ENCODE data around the gene PLXND1.

The PLXND1 gene

GRCh38 chr3:129564981-129565644, 41.4 kb downstream of the PLXND1 start:
- DNase-seq (ENCODE audit: low read depth in 2 of 2, low spot score in 1 of 2), result no peak

DNA sequence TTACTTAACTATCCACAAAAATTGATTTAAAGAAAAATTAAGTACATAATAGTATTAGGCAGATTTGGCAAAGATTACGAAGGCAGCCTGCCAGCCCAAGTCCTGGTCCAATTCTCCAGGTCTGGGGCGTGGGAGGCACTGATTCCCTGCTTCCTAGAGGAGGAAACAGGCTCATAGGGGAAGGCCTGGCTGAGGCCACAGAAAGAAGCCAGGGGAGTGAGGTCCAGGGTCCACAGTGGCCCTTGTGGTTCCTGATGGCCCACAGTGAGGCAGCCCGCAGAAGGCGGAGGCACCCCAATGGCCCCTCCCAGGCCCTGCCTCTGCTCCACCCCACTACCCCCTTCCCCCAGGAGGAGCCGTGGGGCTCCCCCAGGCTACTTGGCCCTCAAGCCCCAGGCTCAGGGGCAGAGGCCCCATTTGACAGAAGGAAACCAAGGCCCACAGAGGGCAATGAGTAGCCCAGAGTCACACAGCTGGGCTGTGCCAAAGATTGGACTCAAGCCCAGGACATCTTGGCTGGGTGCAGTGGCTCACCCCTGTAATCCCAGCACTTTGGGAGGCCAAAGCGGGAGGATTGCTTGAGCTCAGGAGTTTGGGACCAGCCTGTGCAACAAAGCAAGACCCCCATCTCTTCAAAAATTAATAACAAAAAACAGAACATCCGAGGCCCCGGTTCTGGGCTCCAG, 42.5 kb downstream of the PLXND1 start:
- no peak for DNase-seq (ENCODE audit: low read depth in 2 of 2, low spot score in 1 of 2)

- no peak for DNase-seq (ENCODE audit: low read depth in 2 of 2, low spot score in 1 of 2)
These were observed 43.1 kb downstream of the PLXND1 start for GRCh38 chr3:129563332-129563731.

DNA sequence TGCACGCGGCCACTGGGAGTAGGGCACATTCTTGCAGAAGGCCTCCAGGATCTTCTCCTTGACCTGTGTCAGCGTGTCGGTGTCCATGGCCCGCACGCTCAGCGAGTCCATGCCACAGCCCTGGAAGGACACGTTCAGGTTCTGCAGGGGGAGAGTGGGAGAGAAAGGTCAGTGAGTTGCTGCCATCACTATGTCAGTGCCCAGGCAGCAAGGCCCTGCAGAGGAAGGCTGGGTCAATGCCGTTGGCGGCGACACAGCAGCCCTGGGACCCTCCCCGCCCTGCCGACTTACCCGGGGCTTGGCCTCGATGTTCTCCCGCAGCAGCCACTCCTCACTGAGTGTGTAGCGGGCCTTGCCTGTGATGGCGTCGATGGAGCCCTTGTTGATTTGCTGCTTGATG, 43.7 kb downstream of the PLXND1 start:
- DNase-seq (ENCODE audit: low read depth in 2 of 2, low spot score in 1 of 2), result no peak

- no peak for DNase-seq (ENCODE audit: low read depth in 2 of 2, low spot score in 1 of 2)
These were observed 44.7 kb downstream of the PLXND1 start for GRCh38 chr3:129561619-129562248.

GRCh38 chr3:129560911-129561594, 45.4 kb downstream of the PLXND1 start:
- no peak for DNase-seq (ENCODE audit: low read depth in 2 of 2, low spot score in 1 of 2)

- no peak for DNase-seq (ENCODE audit: low read depth in 2 of 2, low spot score in 1 of 2)
These were observed 46.1 kb downstream of the PLXND1 start for GRCh38 chr3:129560269-129560787.

- DNase-seq (ENCODE audit: low read depth in 2 of 2, low spot score in 1 of 2), result no peak
These were observed 46.9 kb downstream of the PLXND1 start for GRCh38 chr3:129559565-129560079.

DNA sequence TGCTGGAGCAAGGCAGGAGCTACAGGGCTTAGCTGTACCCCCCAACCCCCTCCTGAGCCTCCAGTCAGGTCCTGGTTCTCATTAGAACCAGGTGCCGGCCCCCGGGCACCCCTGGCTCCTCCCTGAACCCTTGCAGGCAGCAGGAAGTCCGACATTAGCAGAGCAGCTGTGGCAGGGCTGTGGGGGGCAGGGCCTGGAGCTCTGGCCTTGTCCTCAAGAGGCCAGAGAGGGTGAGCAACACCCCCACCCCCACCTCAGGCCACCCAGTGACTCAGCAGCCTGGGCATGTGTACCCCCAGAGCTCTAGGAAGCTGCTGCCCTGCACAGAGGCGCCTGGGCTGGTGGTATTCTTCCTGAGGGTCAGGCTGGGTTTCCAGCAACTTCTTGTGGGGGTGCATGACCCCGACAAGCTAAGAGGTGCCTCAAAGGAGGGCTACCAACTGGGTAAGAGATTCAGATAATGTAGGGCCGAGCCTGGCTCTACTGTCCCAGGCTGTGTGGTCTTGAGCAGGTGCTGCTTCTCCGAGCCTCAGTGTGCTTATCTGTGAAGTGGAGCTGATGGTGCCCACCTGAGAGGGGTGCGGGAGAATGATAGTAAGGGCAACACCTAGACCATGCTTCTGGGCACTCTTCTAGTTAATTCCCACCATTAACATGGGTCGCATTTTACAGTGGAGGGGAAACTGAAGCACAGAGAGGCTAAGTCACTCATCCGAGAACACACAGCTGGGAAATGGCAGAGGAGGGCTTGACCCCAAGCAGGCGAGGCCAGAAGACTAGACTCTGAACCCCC, 47.5 kb downstream of the PLXND1 start:
- DNase-seq (ENCODE audit: low read depth in 2 of 2, low spot score in 1 of 2), result no peak

GRCh38 chr3:129558081-129558771, 48.2 kb downstream of the PLXND1 start:
- no peak for DNase-seq (ENCODE audit: low read depth in 2 of 2, low spot score in 1 of 2)

- no peak for DNase-seq (ENCODE audit: low read depth in 2 of 2, low spot score in 1 of 2)
These were observed 49.0 kb downstream of the PLXND1 start for GRCh38 chr3:129557548-129557894.

DNA sequence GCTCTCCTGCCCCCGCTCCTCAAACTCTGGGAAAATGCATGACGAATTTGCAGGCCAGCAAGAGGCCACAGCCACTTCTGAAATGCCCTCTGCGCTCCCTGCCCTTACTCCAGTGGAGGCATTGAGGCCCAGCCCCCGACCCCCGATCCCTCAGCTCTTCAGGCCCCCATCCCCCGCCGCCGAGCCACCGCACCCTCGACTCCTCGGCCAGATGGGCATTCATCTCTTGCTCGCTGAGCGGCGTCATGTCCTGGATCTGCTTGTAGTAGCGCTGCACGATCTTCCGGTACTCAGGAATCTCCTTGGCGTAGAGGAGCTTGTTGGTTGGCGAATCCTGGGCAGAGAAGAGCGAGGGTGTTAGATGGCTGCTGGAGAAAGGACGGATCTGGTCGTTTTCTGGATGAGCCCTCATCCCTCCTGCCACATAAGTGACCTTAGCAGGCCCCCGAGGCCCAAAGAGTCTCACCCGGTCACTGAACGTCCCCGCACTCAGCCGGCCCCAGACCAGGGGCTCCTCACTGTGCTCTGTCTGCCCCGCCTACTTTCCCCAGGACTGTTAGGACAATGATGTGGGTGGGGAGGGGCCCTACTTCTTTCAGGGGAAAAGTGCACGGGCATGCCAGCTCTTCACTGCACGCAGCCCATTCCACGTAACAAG, 49.5 kb downstream of the PLXND1 start:
- no peak for DNase-seq (ENCODE audit: low read depth in 2 of 2, low spot score in 1 of 2)

DNA sequence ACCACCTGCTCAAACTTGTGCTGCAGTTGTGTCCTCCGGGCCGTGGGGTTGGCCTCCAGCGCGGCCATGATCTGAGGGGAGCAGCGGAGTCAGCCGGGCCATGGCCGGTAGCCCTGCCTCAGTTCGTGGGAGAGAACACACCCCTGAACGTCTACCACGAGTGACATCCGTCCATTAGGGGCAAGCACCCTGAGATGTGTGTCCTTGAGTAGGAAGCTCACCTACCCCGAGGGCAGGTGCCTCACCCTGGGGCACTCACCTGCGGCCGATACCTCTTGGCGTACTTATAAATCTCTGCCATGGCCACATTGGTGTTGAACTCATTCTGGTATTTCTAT, 50.1 kb downstream of the PLXND1 start:
- DNase-seq (ENCODE audit: low read depth in 2 of 2, low spot score in 1 of 2), result no peak

GRCh38 chr3:129555616-129556357, 50.7 kb downstream of the PLXND1 start:
- DNase-seq (ENCODE audit: low read depth in 2 of 2, low spot score in 1 of 2), result no peak

GRCh38 chr3:129555153-129555550, 51.3 kb downstream of the PLXND1 start:
- no peak for DNase-seq (ENCODE audit: low read depth in 2 of 2, low spot score in 1 of 2)

GRCh38 chr3:129554356-129555152, 51.9 kb downstream of the PLXND1 start:
- DNase-seq (ENCODE audit: low read depth in 2 of 2, low spot score in 1 of 2), result no peak

GRCh38 chr3:129553719-129554118, 52.8 kb downstream of the PLXND1 start:
- DNase-seq (ENCODE audit: low read depth in 2 of 2, low spot score in 1 of 2), result no peak

DNA sequence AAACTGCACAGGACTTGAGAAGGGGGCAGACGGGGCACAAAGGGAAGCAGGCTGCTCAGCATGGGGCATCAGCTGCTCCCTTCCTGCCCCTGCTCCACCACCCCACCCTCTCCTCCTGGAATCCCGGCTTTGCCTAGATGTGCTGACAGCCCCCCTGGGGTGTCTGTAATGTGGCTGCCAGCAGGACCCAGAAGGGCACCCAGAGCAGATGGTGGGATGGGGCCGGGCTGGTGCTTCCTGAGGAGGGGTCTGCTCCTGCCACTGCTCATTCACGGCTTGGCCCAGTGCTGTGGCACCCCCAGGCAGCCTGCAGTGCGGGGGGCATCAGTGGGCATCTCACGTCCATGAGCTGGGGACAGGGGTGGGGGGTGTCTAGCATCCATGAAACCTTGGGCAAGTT, 53.3 kb downstream of the PLXND1 start:
- DNase-seq (ENCODE audit: low read depth in 2 of 2, low spot score in 1 of 2), result no peak
